Breast epithelium (tissue), 4 donors: ENCODE measurements around the gene SLC6A18. TPM values are rescaled to one million over a fixed set of nuclear protein-coding genes. Genes with fewer than 3 reads are reported as not detected.

Source experiments
- DNase-seq, 2 donors: peaks; one replicate each; pipeline ENCODE4 v3.0.0-alpha.2; 2019; ENCODE audit warnings: low spot score in 2 of 2
- H3K27ac ChIP-seq, 2 donors: fragments of 200-600 bp; sonication (generic) in 1 of 2; one replicate each; pipeline ENCODE4 v1.5.1; 2016 to 2019; ENCODE audit warnings: mild to moderate bottlenecking in 1 of 2
- H3K27me3 ChIP-seq, 2 donors: fragments of 200-600 bp; sonication (generic) in 1 of 2; one replicate each; pipeline versions ENCODE4 v1.5.1 to v1.6.0; 2017 to 2019; ENCODE audit warnings: control low read depth in 1 of 2, mild to moderate bottlenecking in 1 of 2
- H3K36me3 ChIP-seq: fragments of 200-600 bp; one replicate; pipeline ENCODE4 v1.5.1; 2019
- H3K4me1 ChIP-seq, 2 donors: fragments of 200-600 bp; sonication (generic); one replicate each; pipeline ENCODE4 v1.5.1; 2016 to 2019; ENCODE audit warnings: control low read depth in 1 of 2
- H3K4me3 ChIP-seq, 3 donors: fragments of 200-600 bp; sonication (generic); 1 replicate in 2 of 3; 2 replicates in 1 of 3; pipeline ENCODE4 v1.5.1; 2016 to 2019; ENCODE audit warnings: mild to moderate bottlenecking in 3 of 3, moderate library complexity in 2 of 3
- H3K9me3 ChIP-seq, 2 donors: fragments of 200-600 bp; sonication (generic) in 1 of 2; one replicate each; pipeline ENCODE4 v1.5.1; 2016 to 2019; ENCODE audit warnings: control low read depth in 1 of 2
- CTCF ChIP-seq, 3 donors: fragments of 450-650 bp; IDR thresholded peaks; one replicate each; pipeline ENCODE4 v1.5.1; 2016 to 2017; ENCODE audit warnings: antibody characterized with exemption in 3 of 3, mild to moderate bottlenecking in 3 of 3, moderate library complexity in 3 of 3
- POLR2A ChIP-seq: fragments of 450-650 bp; IDR thresholded peaks from one replicate; pipeline ENCODE4 v1.6.1; 2016; ENCODE audit warnings: antibody characterized with exemption, mild to moderate bottlenecking, moderate library complexity
- POLR2AphosphoS5 ChIP-seq, 3 donors: sonication (generic); formaldehyde crosslinking; IDR thresholded peaks; one replicate each; pipeline ENCODE4 v1.6.1; 2017; ENCODE audit warnings: antibody characterized with exemption in 3 of 3
- intact Hi-C: fragments of 100-400 bp; cut with DNase I; formaldehyde crosslinking; loops from one replicate; pipeline ENCODE4 v1.15.1; 2023; ENCODE audit warnings: low total_unique reads
- total RNA-seq, 3 donors: library from RNA; depleted of rRNA; stranded (reverse); fragments of >200 nt; gene quantifications; one replicate each; pipeline ENCODE4 v1.1.0, GENCODE V29; 2016

Gene SLC6A18
- total RNA-seq, 3 donors from 2014 or later, result not detected

- Histone ChIP-seq H3K36me3 (no peaks in the 10 kb centered on the region), H3K27ac (no peak overlapping the region), H3K9me3 (no peaks in the 10 kb centered on the region), H3K4me3 (no peak overlapping the region), H3K27me3 (peaks cover 4 to 57% of the 10 kb centered on the region in 2 donors), H3K4me1 (no peaks in the 10 kb centered on the region)
- no peak for DNase-seq
- intact Hi-C loops, result no loop called here
- no peak for TF ChIP-seq POLR2A
Observed at GRCh38 chr5:1242733-1243486, 17.7 kb downstream of the SLC6A18 start.

GRCh38 chr5:1243487-1244130 is 18.4 kb downstream of the SLC6A18 start:
- H3K27ac ChIP-seq, result no peak overlapping the region
- intact Hi-C loops, result no loop called here
- no peaks in the 10 kb centered on the region for H3K9me3 ChIP-seq
- TF ChIP-seq POLR2AphosphoS5 (IDR thresholded peaks at IDR 0.05) (no peak), POLR2A (no peak), CTCF (IDR thresholded peaks at IDR 0.05) (no peak)
- no peaks in the 10 kb centered on the region for H3K4me1 ChIP-seq
- no peaks in the 10 kb centered on the region for H3K36me3 ChIP-seq
- H3K4me3 ChIP-seq, result no peak overlapping the region
- no peak for DNase-seq
- peaks cover 4 to 64% of the 10 kb centered on the region in 2 donors for H3K27me3 ChIP-seq

- Histone ChIP-seq H3K27ac (no peak overlapping the region), H3K4me1 (no peaks in the 10 kb centered on the region), H3K9me3 (no peaks in the 10 kb centered on the region), H3K27me3 (peaks cover 4 to 70% of the 10 kb centered on the region in 2 donors), H3K4me3 (no peak overlapping the region), H3K36me3 (no peaks in the 10 kb centered on the region)
- TF ChIP-seq POLR2AphosphoS5 (IDR thresholded peaks at IDR 0.05), result no peak
- TF ChIP-seq POLR2A, result no peak
- TF ChIP-seq CTCF (IDR thresholded peaks at IDR 0.05), result no peak
- no peak for DNase-seq
- intact Hi-C loops, result no loop called here
Observed at GRCh38 chr5:1244255-1244654, 19.1 kb downstream of the SLC6A18 start.

- intact Hi-C loops, result no loop called here
- H3K9me3 ChIP-seq, result no peaks in the 10 kb centered on the region
- H3K36me3 ChIP-seq, result no peaks in the 10 kb centered on the region
- no peak for DNase-seq
- no peaks in the 10 kb centered on the region for H3K4me1 ChIP-seq
- H3K4me3 ChIP-seq, result no peak overlapping the region
- TF ChIP-seq POLR2A (no peak), POLR2AphosphoS5 (IDR thresholded peaks at IDR 0.05) (no peak), CTCF (IDR thresholded peaks at IDR 0.05) (no peak)
- H3K27me3 ChIP-seq, result peaks cover 4 to 77% of the 10 kb centered on the region in 2 donors
- H3K27ac ChIP-seq, result no peak overlapping the region
Observed at GRCh38 chr5:1244976-1245375, 19.8 kb downstream of the SLC6A18 start.

GRCh38 chr5:1245905-1246576 is 20.9 kb downstream of the SLC6A18 start:
- intact Hi-C loops, result no loop called here
- no peaks in the 10 kb centered on the region for H3K9me3 ChIP-seq
- no peaks in the 10 kb centered on the region for H3K4me1 ChIP-seq
- DNase-seq, result no peak
- no peak overlapping the region for H3K27ac ChIP-seq
- H3K27me3 ChIP-seq, result peaks cover 4 to 79% of the 10 kb centered on the region in 2 donors
- no peaks in the 10 kb centered on the region for H3K36me3 ChIP-seq
- TF ChIP-seq POLR2A (no peak), CTCF (IDR thresholded peaks at IDR 0.05) (no peak), POLR2AphosphoS5 (IDR thresholded peaks at IDR 0.05) (no peak)
- no peak overlapping the region for H3K4me3 ChIP-seq
